ENCODE results near the gene MYBPHL. TPM values are rescaled to one million over a fixed set of nuclear protein-coding genes. Genes with fewer than 3 reads are reported as not detected.
"Not testable (repeated sequence)": the region's sequence is repeated elsewhere in the genome, so short reads cannot be mapped to it uniquely, and the experiment has no call there.

MYBPHL gene
- total RNA-seq, 1 donor from 2014 or later = not detected

DNA sequence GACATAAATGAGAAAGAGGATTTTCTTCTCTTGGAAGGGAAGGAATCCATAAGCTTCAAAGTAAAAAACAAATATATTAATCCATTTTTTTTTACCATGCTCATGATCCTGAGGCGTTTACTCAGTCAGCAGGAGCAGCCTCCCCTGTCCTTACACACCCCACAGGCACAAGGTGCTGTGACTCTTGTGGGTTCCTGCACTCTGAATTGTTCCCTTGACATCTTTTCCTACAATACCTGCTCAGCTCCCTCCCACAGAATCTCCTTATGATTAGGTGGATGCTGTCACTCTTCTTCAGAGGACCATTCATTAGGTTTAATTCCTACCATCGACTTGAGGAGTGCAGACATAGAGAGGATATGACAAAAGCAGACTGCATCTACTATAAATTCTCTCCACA, 13.8 kb downstream of the MYBPHL start:
- peaks cover 4% of the 10 kb centered on the region for H3K4me1 Mint-ChIP-seq
- no peak for TF ChIP-seq CTCF (IDR thresholded peaks at IDR 0.05; ENCODE audit: unreplicated experiment)
- H3K36me3 Mint-ChIP-seq = no peaks in the 10 kb centered on the region
- DNase-seq (ENCODE audit: low spot score in 2 of 2, unreplicated experiment in 2 of 2) = no peak
- no peak overlapping the region for H3K27ac Mint-ChIP-seq
- H3K4me3 Mint-ChIP-seq = no peak overlapping the region
- no peaks in the 10 kb centered on the region for H3K9me3 Mint-ChIP-seq
- no peaks in the 10 kb centered on the region for H3K27me3 Mint-ChIP-seq (ENCODE audit: low read depth)

GRCh38 chr1:109292364-109292763, 14.4 kb downstream of the MYBPHL start:
- no peak overlapping the region for H3K4me3 Mint-ChIP-seq
- no peak for DNase-seq (ENCODE audit: low spot score in 2 of 2, unreplicated experiment in 2 of 2)
- no peaks in the 10 kb centered on the region for H3K27me3 Mint-ChIP-seq (ENCODE audit: low read depth)
- no peak overlapping the region for H3K27ac Mint-ChIP-seq
- H3K9me3 Mint-ChIP-seq = no peaks in the 10 kb centered on the region
- H3K4me1 Mint-ChIP-seq = peaks cover 4% of the 10 kb centered on the region
- no peak for TF ChIP-seq CTCF (IDR thresholded peaks at IDR 0.05; ENCODE audit: unreplicated experiment)
- no peaks in the 10 kb centered on the region for H3K36me3 Mint-ChIP-seq

DNA sequence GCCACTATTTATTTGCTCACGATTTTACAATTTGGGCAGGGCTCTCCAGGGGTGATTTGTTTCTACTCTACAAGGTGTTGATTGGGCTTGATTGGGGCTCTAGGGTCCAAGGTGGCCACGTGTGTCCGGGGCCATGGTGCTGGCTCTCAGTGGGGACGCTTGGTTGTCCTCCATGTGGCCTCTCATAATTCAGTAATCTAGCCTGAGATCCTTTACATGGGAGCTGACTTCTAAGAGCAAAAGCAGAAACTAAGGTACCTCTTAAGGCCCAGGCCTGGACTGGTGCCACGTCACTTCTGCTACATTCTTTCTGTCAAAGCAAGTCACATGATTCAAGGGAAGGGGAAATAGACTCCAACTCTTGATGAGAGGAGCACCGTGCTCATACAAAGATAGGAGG, 15.8 kb downstream of the MYBPHL start:
- no peaks in the 10 kb centered on the region for H3K36me3 Mint-ChIP-seq

GRCh38 chr1:109290137-109290536, 16.7 kb downstream of the MYBPHL start:
- H3K4me1 Mint-ChIP-seq = peaks cover 4% of the 10 kb centered on the region
- DNase-seq (ENCODE audit: low spot score in 2 of 2, unreplicated experiment in 2 of 2) = no peak
- no peaks in the 10 kb centered on the region for H3K27me3 Mint-ChIP-seq (ENCODE audit: low read depth)
- TF ChIP-seq CTCF (IDR thresholded peaks at IDR 0.05; ENCODE audit: unreplicated experiment) = no peak
- no peak overlapping the region for H3K4me3 Mint-ChIP-seq
- no peak overlapping the region for H3K27ac Mint-ChIP-seq
- no peaks in the 10 kb centered on the region for H3K9me3 Mint-ChIP-seq
- no peaks in the 10 kb centered on the region for H3K36me3 Mint-ChIP-seq

More for the DNA sequence above, 15.8 kb downstream of the MYBPHL start:
- no peak for DNase-seq (ENCODE audit: low spot score in 2 of 2, unreplicated experiment in 2 of 2)
- Mint-ChIP-seq H3K27me3 (ENCODE audit: low read depth) (no peaks in the 10 kb centered on the region), H3K4me3 (no peak overlapping the region), H3K9me3 (no peaks in the 10 kb centered on the region), H3K4me1 (peaks cover 4% of the 10 kb centered on the region), H3K27ac (peak overlapping the region; percentile 84)
- TF ChIP-seq CTCF (IDR thresholded peaks at IDR 0.05; ENCODE audit: unreplicated experiment) = no peak

GRCh38 chr1:109286762-109287161, 20.0 kb downstream of the MYBPHL start:
- not testable (repeated sequence) for H3K36me3 Mint-ChIP-seq; H3K27me3 Mint-ChIP-seq (ENCODE audit: low read depth); H3K27ac Mint-ChIP-seq; DNase-seq (ENCODE audit: low spot score in 2 of 2, unreplicated experiment in 2 of 2); H3K9me3 Mint-ChIP-seq; H3K4me3 Mint-ChIP-seq
- H3K4me1 Mint-ChIP-seq = peaks cover 23% of the 10 kb centered on the region

DNA sequence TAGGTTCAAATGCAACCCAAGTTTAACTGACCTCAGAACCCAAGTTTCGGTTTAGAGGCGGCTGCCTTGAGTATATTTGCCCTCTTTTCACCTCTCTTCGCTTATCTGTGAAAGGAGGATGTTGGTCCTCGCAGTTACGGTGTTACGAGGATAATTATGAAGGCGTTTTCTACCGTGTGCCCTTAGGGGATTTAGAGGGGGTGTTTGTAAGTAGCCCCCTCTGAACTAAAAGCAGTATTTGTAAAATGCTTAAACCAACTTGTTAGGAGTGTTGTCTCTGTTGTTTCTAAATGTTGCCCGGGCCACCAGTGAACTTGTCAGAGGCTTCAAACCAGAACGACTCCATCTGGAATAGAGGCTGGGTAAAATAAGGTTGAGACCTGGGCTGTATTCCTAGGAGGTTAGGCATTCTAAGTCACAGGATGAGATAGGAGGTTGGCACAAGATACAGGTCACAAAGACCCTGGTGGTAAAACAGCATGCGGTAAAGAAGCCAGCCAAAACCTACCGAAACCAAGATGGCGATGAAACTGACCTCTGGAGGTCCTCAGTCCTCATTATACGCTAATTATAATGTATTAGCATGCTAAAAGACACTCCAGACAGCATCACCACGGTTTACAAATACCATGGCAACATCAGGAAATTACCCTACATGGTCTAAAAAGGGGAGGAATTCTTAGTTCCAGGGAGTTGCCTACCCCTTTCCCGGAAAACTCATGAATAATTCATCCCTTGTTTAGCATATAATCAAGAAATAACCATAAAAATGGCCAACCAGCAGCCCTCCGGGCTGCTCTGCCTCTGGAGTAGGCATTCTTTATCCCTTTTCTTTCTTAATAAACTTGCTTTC, 22.8 kb downstream of the MYBPHL start:
- H3K4me1 Mint-ChIP-seq = peaks cover 26% of the 10 kb centered on the region
- no peak for DNase-seq (ENCODE audit: low spot score in 2 of 2, unreplicated experiment in 2 of 2)
- no peak for TF ChIP-seq CTCF (IDR thresholded peaks at IDR 0.05; ENCODE audit: unreplicated experiment)
- peak overlapping the region; percentile 99 for H3K4me3 Mint-ChIP-seq
- H3K27ac Mint-ChIP-seq = peak overlapping the region; percentile 93
- H3K27me3 Mint-ChIP-seq (ENCODE audit: low read depth) = no peaks in the 10 kb centered on the region
- no peaks in the 10 kb centered on the region for H3K9me3 Mint-ChIP-seq
- peaks cover 6% of the 10 kb centered on the region for H3K36me3 Mint-ChIP-seq

Data from mesothelial cell of epicardium (in vitro differentiated cells).